CD4-positive, alpha-beta memory T cell (primary cell): ENCODE results near the gene CYP2R1. TPM values are rescaled to one million over a fixed set of nuclear protein-coding genes. Genes with fewer than 3 reads are reported as not detected.

Experiments used
- CTCF ChIA-PET: fragments of 350-600 bp; sonication (Branson Sonifier 250); formaldehyde crosslinking; loops from one replicate; lab custom pipeline; 2021; ENCODE audit warnings: inconsistent platforms; ENCODE audit not compliant: partially characterized antibody; lab: Charles Lee
- POLR2A ChIA-PET: fragments of 350-600 bp; sonication (Branson Sonifier 250); formaldehyde crosslinking; loops from one replicate; lab custom pipeline; 2021; ENCODE audit not compliant: partially characterized antibody; lab: Charles Lee
- DNase-seq, 5 donors: peaks; one replicate each; pipeline versions ENCODE4 v3.0.0 to v3.0.0-alpha.2; 2020 to 2022; ENCODE audit warnings: mixed read lengths in 1 of 5
- H3K27ac ChIP-seq: one replicate; pipeline ENCODE4 v1.7.0; 2013; ENCODE audit warnings: low read depth, low read length
- H3K27me3 ChIP-seq: 2 replicates; pipeline ENCODE4 v1.7.0; 2013; ENCODE audit warnings: mild to moderate bottlenecking, low read length, moderate library complexity; ENCODE audit not compliant: insufficient read depth
- H3K36me3 ChIP-seq: 2 replicates; pipeline ENCODE4 v1.7.0; 2013; ENCODE audit warnings: mild to moderate bottlenecking, low read length, moderate library complexity; ENCODE audit not compliant: insufficient read depth
- H3K4me1 ChIP-seq: 2 replicates; pipeline ENCODE4 v1.7.0; 2013; ENCODE audit warnings: mild to moderate bottlenecking, low read length, moderate library complexity; ENCODE audit not compliant: insufficient read depth
- H3K4me3 ChIP-seq, 2 donors: one replicate each; pipeline ENCODE4 v1.7.0; 2013; ENCODE audit warnings: low read length in 2 of 2, mild to moderate bottlenecking in 1 of 2
- H3K9me3 ChIP-seq, 2 donors: one replicate each; pipeline ENCODE4 v1.7.0; 2013; ENCODE audit warnings: low read length in 2 of 2, control low read depth in 1 of 2; ENCODE audit not compliant: control insufficient read depth in 1 of 2
- H3K27ac Mint-ChIP-seq, 7 donors: one replicate each; pipeline ENCODE4 v1.8.0; 2020 to 2021; ENCODE audit warnings: mixed read lengths in 7 of 7, mild to moderate bottlenecking in 6 of 7, inconsistent platforms in 3 of 7, moderate library complexity in 3 of 7
- H3K27me3 Mint-ChIP-seq, 2 donors: one replicate each; pipeline ENCODE4 v1.8.0; 2020 to 2021; ENCODE audit warnings: mixed read lengths in 2 of 2
- H3K36me3 Mint-ChIP-seq, 2 donors: one replicate each; pipeline ENCODE4 v1.8.0; 2020 to 2021; ENCODE audit warnings: mixed read lengths in 2 of 2, inconsistent platforms in 1 of 2, mild to moderate bottlenecking in 1 of 2
- H3K4me1 Mint-ChIP-seq, 4 donors: one replicate each; pipeline ENCODE4 v1.8.0; 2020 to 2021; ENCODE audit warnings: mixed read lengths in 4 of 4, mild to moderate bottlenecking in 1 of 4
- H3K4me3 Mint-ChIP-seq, 8 donors: one replicate each; pipeline ENCODE4 v1.8.0; 2020 to 2021; ENCODE audit warnings: mixed read lengths in 8 of 8, mild to moderate bottlenecking in 7 of 8, moderate library complexity in 6 of 8, inconsistent platforms in 3 of 8
- H3K9me3 Mint-ChIP-seq, 8 donors: one replicate each; pipeline ENCODE4 v1.8.0; 2020 to 2021; ENCODE audit warnings: mixed read lengths in 8 of 8, mild to moderate bottlenecking in 5 of 8, inconsistent platforms in 3 of 8, moderate library complexity in 1 of 8
- intact Hi-C: fragments of 100-400 bp; cut with micrococcal nuclease; formaldehyde crosslinking; loops from one replicate; pipeline ENCODE4 v1.15.1; 2023
- polyA plus RNA-seq, 2 donors: library from polyadenylated mRNA; unstranded; fragments of 300-500 nt; fragmentation: Illumina TruSeq; gene quantifications; one replicate each; pipeline ENCODE4 v1.2.3, GENCODE V29; 2021
- total RNA-seq, 2 experiments: library from RNA; stranded (reverse); gene quantifications; one replicate each; pipeline ENCODE4 v1.2.3, GENCODE V29; 2021

CYP2R1 gene
- total and polyA plus RNA-seq, 4 experiments from 2014 or later: 10.0 to 15.2 (median 13.4) TPM

- Histone ChIP-seq H3K36me3 (no peaks in the 10 kb centered on the region), H3K27me3 (no peaks in the 10 kb centered on the region), H3K27ac (no peak overlapping the region), H3K4me3 (no peak overlapping the region), H3K4me1 (no peaks in the 10 kb centered on the region), H3K9me3 (no peaks in the 10 kb centered on the region)
- H3K27ac Mint-ChIP-seq: no peak overlapping the region
- H3K9me3 Mint-ChIP-seq: peaks cover 0 to 8% (median 0%) of the 10 kb centered on the region in 8 donors
- peaks cover 3 to 7% of the 10 kb centered on the region in 2 donors for H3K36me3 Mint-ChIP-seq
- intact Hi-C loops: no loop called here
- no peak overlapping the region for H3K4me3 Mint-ChIP-seq
- DNase-seq: no peak
- ChIA-PET POLR2A (interaction anchor here (0.6 kb wide), 1 partner anchor 49 kb away, joined by 4 read pairs; no protein-coding TSS in a partner anchor), CTCF (interaction anchor here (1.8 kb wide), 1 partner anchor 10 kb away, joined by 9 read pairs; no protein-coding TSS in a partner anchor)
- no peaks in the 10 kb centered on the region for H3K27me3 Mint-ChIP-seq
- no peaks in the 10 kb centered on the region for H3K4me1 Mint-ChIP-seq
These were observed 24.4 kb upstream of the CYP2R1 start for GRCh38 chr11:14916403-14916802.

- no peak for DNase-seq
- Mint-ChIP-seq H3K36me3 (peaks cover 3 to 7% of the 10 kb centered on the region in 2 donors), H3K27me3 (no peaks in the 10 kb centered on the region), H3K4me3 (no peak overlapping the region), H3K4me1 (no peaks in the 10 kb centered on the region), H3K9me3 (peaks cover 0 to 8% (median 0%) of the 10 kb centered on the region in 8 donors), H3K27ac (no peak overlapping the region)
- Histone ChIP-seq H3K4me3 (no peak overlapping the region), H3K9me3 (no peaks in the 10 kb centered on the region), H3K27me3 (no peaks in the 10 kb centered on the region), H3K36me3 (no peaks in the 10 kb centered on the region), H3K4me1 (no peaks in the 10 kb centered on the region), H3K27ac (no peak overlapping the region)
- ChIA-PET CTCF (interaction anchor here (1.3 to 1.8 kb wide), 4 partner anchors 8 to 35 kb away, joined by 3 to 9 read pairs (median 3); partner anchors contain the start of gene CYP2R1), POLR2A (no interaction called here)
- intact Hi-C loops: no loop called here
These were observed 22.5 kb upstream of the CYP2R1 start for GRCh38 chr11:14914536-14914935.

GRCh38 chr11:14908214-14908880 lies 16.3 kb upstream of the CYP2R1 start:
- intact Hi-C loops: loop anchor here (1.0 to 2.0 kb wide), 3 partner anchors 66 to 167 kb away; no protein-coding TSS in a partner anchor
- H3K4me3 ChIP-seq: no peak overlapping the region
- H3K36me3 Mint-ChIP-seq: peaks cover 0 to 6% of the 10 kb centered on the region in 2 donors
- peak overlapping the region in 6 of 7 donors; percentile 10 to 80 (median 50) for H3K27ac Mint-ChIP-seq
- peak overlapping the region in 3 of 8 donors; percentile 7 to 64 (median 32) for H3K4me3 Mint-ChIP-seq
- CTCF ChIA-PET: interaction anchor here (0.6 to 7.9 kb wide), 111 partner anchors 7 to 1705 kb away, joined by 3 to 202 read pairs (median 5); partner anchors contain the start of genes CALCB, CYP2R1, PDE3B and PSMA1
- H3K27me3 ChIP-seq: no peaks in the 10 kb centered on the region
- H3K27me3 Mint-ChIP-seq: no peaks in the 10 kb centered on the region
- H3K4me1 ChIP-seq: peaks cover 29% of the 10 kb centered on the region
- H3K9me3 Mint-ChIP-seq: no peaks in the 10 kb centered on the region
- no peaks in the 10 kb centered on the region for H3K9me3 ChIP-seq
- H3K4me1 Mint-ChIP-seq: peaks cover 22 to 50% (median 34%) of the 10 kb centered on the region in 4 donors
- DNase-seq: peak in 4 of 5 donors; percentile 30 to 41 (median 32)
- POLR2A ChIA-PET: interaction anchor here (0.6 to 4.1 kb wide), 14 partner anchors 17 to 409 kb away, joined by 3 to 39 read pairs (median 6); partner anchors contain the start of genes COPB1, CYP2R1 and PSMA1
- H3K27ac ChIP-seq: no peak overlapping the region
- H3K36me3 ChIP-seq: no peaks in the 10 kb centered on the region

GRCh38 chr11:14907411-14908213 lies 15.6 kb upstream of the CYP2R1 start:
- Histone ChIP-seq H3K27ac (no peak overlapping the region), H3K9me3 (no peaks in the 10 kb centered on the region), H3K4me1 (peaks cover 29% of the 10 kb centered on the region), H3K27me3 (no peaks in the 10 kb centered on the region), H3K4me3 (no peak overlapping the region), H3K36me3 (no peaks in the 10 kb centered on the region)
- POLR2A ChIA-PET: interaction anchor here (0.6 to 4.1 kb wide), 15 partner anchors 10 to 408 kb away, joined by 3 to 39 read pairs (median 5); partner anchors contain the start of genes COPB1, CYP2R1 and PSMA1
- Mint-ChIP-seq H3K27ac (peak overlapping the region; percentile 6 to 94 (median 69)), H3K4me3 (peak overlapping the region in 4 of 8 donors; percentile 21 to 53 (median 40)), H3K9me3 (no peaks in the 10 kb centered on the region), H3K36me3 (peaks cover 0 to 6% of the 10 kb centered on the region in 2 donors), H3K4me1 (peaks cover 22 to 50% (median 34%) of the 10 kb centered on the region in 4 donors), H3K27me3 (no peaks in the 10 kb centered on the region)
- intact Hi-C loops: loop anchor here (1.0 to 2.0 kb wide), 9 partner anchors 67 to 1131 kb away; partner anchors contain the start of gene COPB1
- CTCF ChIA-PET: interaction anchor here (0.6 to 7.9 kb wide), 119 partner anchors 8 to 1706 kb away, joined by 3 to 202 read pairs (median 5); partner anchors contain the start of genes CALCB, CYP2R1, PDE3B and PSMA1
- peak; percentile 74 to 81 (median 76) for DNase-seq

- H3K36me3 ChIP-seq: no peaks in the 10 kb centered on the region
- no peak overlapping the region for H3K27ac ChIP-seq
- Mint-ChIP-seq H3K4me3 (peak overlapping the region in 1 of 8 donors; percentile 21), H3K4me1 (peaks cover 22 to 50% (median 34%) of the 10 kb centered on the region in 4 donors), H3K27ac (peak overlapping the region; percentile 53 to 96 (median 92)), H3K9me3 (no peaks in the 10 kb centered on the region), H3K27me3 (no peaks in the 10 kb centered on the region), H3K36me3 (peaks cover 0 to 6% of the 10 kb centered on the region in 2 donors)
- CTCF ChIA-PET: interaction anchor here (0.8 to 7.9 kb wide), 70 partner anchors 9 to 1135 kb away, joined by 3 to 202 read pairs (median 8); partner anchors contain the start of genes CALCB, CYP2R1, PDE3B and PSMA1
- intact Hi-C loops: loop anchor here (1.0 to 2.0 kb wide), 6 partner anchors 263 to 1130 kb away; partner anchors contain the start of gene COPB1
- H3K4me3 ChIP-seq: no peak overlapping the region
- DNase-seq: no peak
- no peaks in the 10 kb centered on the region for H3K27me3 ChIP-seq
- H3K9me3 ChIP-seq: no peaks in the 10 kb centered on the region
- peaks cover 29% of the 10 kb centered on the region for H3K4me1 ChIP-seq
- POLR2A ChIA-PET: interaction anchor here (0.9 to 4.1 kb wide), 10 partner anchors 9 to 407 kb away, joined by 3 to 39 read pairs (median 8); partner anchors contain the start of genes COPB1, CYP2R1 and PSMA1
These were observed 15.0 kb upstream of the CYP2R1 start for GRCh38 chr11:14906993-14907392.

GRCh38 chr11:14906578-14906977 lies 14.5 kb upstream of the CYP2R1 start:
- no peaks in the 10 kb centered on the region for H3K36me3 ChIP-seq
- H3K27me3 ChIP-seq: no peaks in the 10 kb centered on the region
- H3K4me1 ChIP-seq: peaks cover 29% of the 10 kb centered on the region
- no peaks in the 10 kb centered on the region for H3K9me3 ChIP-seq
- H3K4me3 ChIP-seq: no peak overlapping the region
- H3K27ac ChIP-seq: no peak overlapping the region
- H3K4me1 Mint-ChIP-seq: peaks cover 22 to 50% (median 34%) of the 10 kb centered on the region in 4 donors
- H3K27ac Mint-ChIP-seq: peak overlapping the region; percentile 53 to 96 (median 92)
- no peak for DNase-seq
- no peaks in the 10 kb centered on the region for H3K27me3 Mint-ChIP-seq
- H3K4me3 Mint-ChIP-seq: peak overlapping the region; percentile 55 to 96 (median 68)
- no peaks in the 10 kb centered on the region for H3K9me3 Mint-ChIP-seq
- intact Hi-C loops: loop anchor here (2.0 kb wide), 1 partner anchor 1130 kb away; no protein-coding TSS in a partner anchor
- peaks cover 0 to 6% of the 10 kb centered on the region in 2 donors for H3K36me3 Mint-ChIP-seq
- POLR2A ChIA-PET: interaction anchor here (0.9 to 4.1 kb wide), 9 partner anchors 9 to 407 kb away, joined by 3 to 39 read pairs (median 8); partner anchors contain the start of genes COPB1, CYP2R1 and PSMA1
- CTCF ChIA-PET: interaction anchor here (0.8 to 7.9 kb wide), 54 partner anchors 8 to 1134 kb away, joined by 3 to 202 read pairs (median 12); partner anchors contain the start of genes CALCB, CYP2R1, PDE3B and PSMA1
